ENCODE data around the gene RFXAP. TPM values are rescaled to one million over a fixed set of nuclear protein-coding genes. Genes with fewer than 3 reads are reported as not detected.

RFXAP gene
- total RNA-seq, 1 experiment from 2014 or later, result 9.2 TPM

GRCh38 chr13:36862002-36862685, 43.1 kb downstream of the RFXAP start:
- no peaks in the 10 kb centered on the region for H3K9me3 Mint-ChIP-seq
- no peaks in the 10 kb centered on the region for H3K27me3 Mint-ChIP-seq (ENCODE audit: low read depth)
- no peak overlapping the region for H3K27ac Mint-ChIP-seq
- H3K4me3 Mint-ChIP-seq, result no peak overlapping the region
- ChIA-PET CTCF (no interaction called here), POLR2A (no interaction called here)
- H3K36me3 Mint-ChIP-seq, result no peaks in the 10 kb centered on the region
- H3K4me1 Mint-ChIP-seq, result peaks cover 8% of the 10 kb centered on the region
- no peak for DNase-seq (ENCODE audit: low spot score)
- no peak for ATAC-seq
- TF ChIP-seq E2F5 (CRISPR knock-in tag; IDR thresholded peaks at IDR 0.05), result no peak
- TF ChIP-seq ZNF396 (CRISPR knock-in tag; IDR thresholded peaks at IDR 0.05; ENCODE audit: borderline replicate concordance), result no peak
- TF ChIP-seq JAZF1 (CRISPR knock-in tag; IDR thresholded peaks at IDR 0.05), result no peak
- TF ChIP-seq SP1 (CRISPR knock-in tag; conservative IDR thresholded peaks at IDR 0.05), result no peak
- TF ChIP-seq JUN (CRISPR knock-in tag; IDR thresholded peaks at IDR 0.05), result no peak
- no peak for TF ChIP-seq ATF3 (CRISPR knock-in tag; conservative IDR thresholded peaks at IDR 0.05)
- TF ChIP-seq, protein P1, sequence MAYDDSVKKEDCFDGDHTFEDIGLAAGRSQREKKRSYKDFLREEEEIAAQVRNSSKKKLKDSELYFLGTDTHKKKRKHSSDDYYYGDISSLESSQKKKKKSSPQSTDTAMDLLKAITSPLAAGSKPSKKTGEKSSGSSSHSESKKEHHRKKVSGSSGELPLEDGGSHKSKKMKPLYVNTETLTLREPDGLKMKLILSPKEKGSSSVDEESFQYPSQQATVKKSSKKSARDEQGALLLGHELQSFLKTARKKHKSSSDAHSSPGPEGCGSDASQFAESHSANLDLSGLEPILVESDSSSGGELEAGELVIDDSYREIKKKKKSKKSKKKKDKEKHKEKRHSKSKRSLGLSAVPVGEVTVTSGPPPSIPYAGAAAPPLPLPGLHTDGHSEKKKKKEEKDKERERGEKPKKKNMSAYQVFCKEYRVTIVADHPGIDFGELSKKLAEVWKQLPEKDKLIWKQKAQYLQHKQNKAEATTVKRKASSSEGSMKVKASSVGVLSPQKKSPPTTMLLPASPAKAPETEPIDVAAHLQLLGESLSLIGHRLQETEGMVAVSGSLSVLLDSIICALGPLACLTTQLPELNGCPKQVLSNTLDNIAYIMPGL (CRISPR knock-in tag; IDR thresholded peaks at IDR 0.05), result no peak
- TF ChIP-seq ZNF416 (CRISPR knock-in tag; IDR thresholded peaks at IDR 0.05), result no peak
- TF ChIP-seq ZNF121 (CRISPR knock-in tag; IDR thresholded peaks at IDR 0.05), result no peak
- no peak for TF ChIP-seq MLX (CRISPR knock-in tag; IDR thresholded peaks at IDR 0.05)
- no peak for TF ChIP-seq FOXK1 (CRISPR knock-in tag; IDR thresholded peaks at IDR 0.05)
- no peak for TF ChIP-seq ZMAT4 (CRISPR knock-in tag; IDR thresholded peaks at IDR 0.05)

- CTCF ChIA-PET, result no interaction called here
- DNase-seq (ENCODE audit: low spot score), result no peak
- no peak overlapping the region for H3K27ac Mint-ChIP-seq
Measured at GRCh38 chr13:36862722-36863121, 43.7 kb downstream of the RFXAP start.

More at GRCh38 chr13:36862722-36863121, 43.7 kb downstream of the RFXAP start:
- ATAC-seq, result no peak
- no peak for TF ChIP-seq PRDM15 (CRISPR knock-in tag; IDR thresholded peaks at IDR 0.05)
- no peak for TF ChIP-seq SMAD3 (CRISPR knock-in tag; IDR thresholded peaks at IDR 0.05; ENCODE audit: borderline replicate concordance)
- no peak for TF ChIP-seq RORB (CRISPR knock-in tag; IDR thresholded peaks at IDR 0.05)
- TF ChIP-seq RELA (CRISPR knock-in tag; IDR thresholded peaks at IDR 0.05; ENCODE audit: borderline replicate concordance), result no peak
- TF ChIP-seq, protein P2, sequence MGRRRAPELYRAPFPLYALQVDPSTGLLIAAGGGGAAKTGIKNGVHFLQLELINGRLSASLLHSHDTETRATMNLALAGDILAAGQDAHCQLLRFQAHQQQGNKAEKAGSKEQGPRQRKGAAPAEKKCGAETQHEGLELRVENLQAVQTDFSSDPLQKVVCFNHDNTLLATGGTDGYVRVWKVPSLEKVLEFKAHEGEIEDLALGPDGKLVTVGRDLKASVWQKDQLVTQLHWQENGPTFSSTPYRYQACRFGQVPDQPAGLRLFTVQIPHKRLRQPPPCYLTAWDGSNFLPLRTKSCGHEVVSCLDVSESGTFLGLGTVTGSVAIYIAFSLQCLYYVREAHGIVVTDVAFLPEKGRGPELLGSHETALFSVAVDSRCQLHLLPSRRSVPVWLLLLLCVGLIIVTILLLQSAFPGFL (CRISPR knock-in tag; IDR thresholded peaks at IDR 0.05; ENCODE audit: borderline replicate concordance), result no peak
- no peak for TF ChIP-seq TP53 (CRISPR knock-in tag; IDR thresholded peaks at IDR 0.05)
- no peak for TF ChIP-seq CREB1 (CRISPR knock-in tag; IDR thresholded peaks at IDR 0.05)
- TF ChIP-seq CDX4 (CRISPR knock-in tag; IDR thresholded peaks at IDR 0.05; ENCODE audit: borderline replicate concordance), result no peak
- TF ChIP-seq, protein P3, sequence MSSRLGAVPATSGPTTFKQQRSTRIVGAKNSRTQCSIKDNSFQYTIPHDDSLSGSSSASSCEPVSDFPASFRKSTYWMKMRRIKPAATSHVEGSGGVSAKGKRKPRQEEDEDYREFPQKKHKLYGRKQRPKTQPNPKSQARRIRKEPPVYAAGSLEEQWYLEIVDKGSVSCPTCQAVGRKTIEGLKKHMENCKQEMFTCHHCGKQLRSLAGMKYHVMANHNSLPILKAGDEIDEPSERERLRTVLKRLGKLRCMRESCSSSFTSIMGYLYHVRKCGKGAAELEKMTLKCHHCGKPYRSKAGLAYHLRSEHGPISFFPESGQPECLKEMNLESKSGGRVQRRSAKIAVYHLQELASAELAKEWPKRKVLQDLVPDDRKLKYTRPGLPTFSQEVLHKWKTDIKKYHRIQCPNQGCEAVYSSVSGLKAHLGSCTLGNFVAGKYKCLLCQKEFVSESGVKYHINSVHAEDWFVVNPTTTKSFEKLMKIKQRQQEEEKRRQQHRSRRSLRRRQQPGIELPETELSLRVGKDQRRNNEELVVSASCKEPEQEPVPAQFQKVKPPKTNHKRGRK (CRISPR knock-in tag; IDR thresholded peaks at IDR 0.05; ENCODE audit: borderline replicate concordance), result no peak
- TF ChIP-seq NR2C2 (CRISPR knock-in tag; IDR thresholded peaks at IDR 0.05), result no peak
- H3K4me1 Mint-ChIP-seq, result peaks cover 14% of the 10 kb centered on the region
- no peaks in the 10 kb centered on the region for H3K27me3 Mint-ChIP-seq (ENCODE audit: low read depth)
- POLR2A ChIA-PET, result no interaction called here
- no peaks in the 10 kb centered on the region for H3K36me3 Mint-ChIP-seq
- no peak overlapping the region for H3K4me3 Mint-ChIP-seq
- H3K9me3 Mint-ChIP-seq, result no peaks in the 10 kb centered on the region
